HPDE6-E6E7 (cell line): Measurements from ENCODE around the gene TP53I11.

Experiments
- DNase-seq: peaks from one replicate; pipeline ENCODE4 v3.0.0; 2011; ENCODE audit warnings: missing footprints; ENCODE audit errors: extremely low spot score

TP53I11 gene

GRCh38 chr11:44957040-44957515, 6.4 kb upstream of the TP53I11 start:
- no peak for DNase-seq

- DNase-seq, result peak; percentile 86
These were observed 4.5 kb upstream of the TP53I11 start for GRCh38 chr11:44955015-44955738.

- no peak for DNase-seq
These were observed 3.6 kb upstream of the TP53I11 start for GRCh38 chr11:44954051-44954906.

- no peak for DNase-seq
These were observed 2.0 kb upstream of the TP53I11 start for GRCh38 chr11:44952500-44953260.

- no peak for DNase-seq
These were observed 1.4 kb upstream of the TP53I11 start for GRCh38 chr11:44952082-44952481.

- no peak for DNase-seq
These were observed 555 bp downstream of the TP53I11 start for GRCh38 chr11:44950031-44950624.

GRCh38 chr11:44949160-44950030, 1.3 kb downstream of the TP53I11 start:
- no peak for DNase-seq

GRCh38 chr11:44948155-44948554, 2.5 kb downstream of the TP53I11 start:
- no peak for DNase-seq

- DNase-seq, result no peak
These were observed 3.6 kb downstream of the TP53I11 start for GRCh38 chr11:44947114-44947513.

- DNase-seq, result no peak
These were observed 4.4 kb downstream of the TP53I11 start for GRCh38 chr11:44946263-44946662.

GRCh38 chr11:44945666-44946065, 5.0 kb downstream of the TP53I11 start:
- no peak for DNase-seq

GRCh38 chr11:44944853-44945235, 5.8 kb downstream of the TP53I11 start:
- no peak for DNase-seq

- no peak for DNase-seq
These were observed 6.4 kb downstream of the TP53I11 start for GRCh38 chr11:44944181-44944852.

- no peak for DNase-seq
These were observed 7.0 kb downstream of the TP53I11 start for GRCh38 chr11:44943696-44944095.

- no peak for DNase-seq
These were observed 7.6 kb downstream of the TP53I11 start for GRCh38 chr11:44943118-44943517.

GRCh38 chr11:44942029-44942955, 8.4 kb downstream of the TP53I11 start:
- no peak for DNase-seq

- no peak for DNase-seq
These were observed 9.2 kb downstream of the TP53I11 start for GRCh38 chr11:44941259-44942021.

GRCh38 chr11:44940835-44941234, 9.8 kb downstream of the TP53I11 start:
- DNase-seq, result no peak
